ENCODE data around the gene PCYT1A.

The PCYT1A gene

DNA sequence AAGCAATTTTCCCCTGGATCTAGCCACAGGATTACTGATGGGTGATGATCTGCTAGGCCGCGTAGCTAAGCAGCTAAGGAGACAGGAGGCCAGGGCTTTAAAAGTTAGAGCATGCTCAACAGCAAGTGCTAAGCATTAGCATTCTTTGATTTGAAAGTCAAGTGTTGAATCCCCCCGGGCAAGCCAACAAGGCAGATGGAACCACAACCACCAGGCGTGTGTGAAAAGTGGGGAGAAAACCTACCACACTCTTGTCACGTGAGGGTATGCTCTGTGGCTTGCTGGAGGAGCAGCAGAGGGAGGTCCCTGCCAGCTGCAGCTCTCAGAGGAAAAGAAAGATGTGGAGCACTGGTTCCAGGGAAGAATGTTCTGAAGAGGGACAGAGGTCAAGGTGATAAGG lies 50.3 kb downstream of the PCYT1A start:
- DNase-seq (ENCODE audit: low read depth): no peak

DNA sequence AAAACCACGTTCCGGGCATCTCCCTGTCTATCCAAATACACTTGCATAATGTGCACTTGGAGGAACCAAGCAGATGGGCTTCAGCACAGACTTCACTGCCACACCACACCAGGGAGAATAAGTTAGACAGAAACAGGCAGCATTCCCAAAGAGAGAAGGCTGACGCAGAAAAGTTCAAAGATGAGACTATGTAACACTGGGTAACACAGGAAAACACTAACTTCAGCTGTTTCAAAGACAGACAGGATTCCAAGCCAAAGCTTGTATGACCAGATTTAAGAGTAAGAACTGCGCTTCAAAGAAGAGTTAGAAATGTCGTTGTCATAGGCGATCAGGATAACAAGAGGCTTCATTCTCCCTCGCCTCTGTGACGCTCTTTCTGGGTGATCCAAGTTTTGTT lies 51.3 kb downstream of the PCYT1A start:
- DNase-seq (ENCODE audit: low read depth): no peak

DNA sequence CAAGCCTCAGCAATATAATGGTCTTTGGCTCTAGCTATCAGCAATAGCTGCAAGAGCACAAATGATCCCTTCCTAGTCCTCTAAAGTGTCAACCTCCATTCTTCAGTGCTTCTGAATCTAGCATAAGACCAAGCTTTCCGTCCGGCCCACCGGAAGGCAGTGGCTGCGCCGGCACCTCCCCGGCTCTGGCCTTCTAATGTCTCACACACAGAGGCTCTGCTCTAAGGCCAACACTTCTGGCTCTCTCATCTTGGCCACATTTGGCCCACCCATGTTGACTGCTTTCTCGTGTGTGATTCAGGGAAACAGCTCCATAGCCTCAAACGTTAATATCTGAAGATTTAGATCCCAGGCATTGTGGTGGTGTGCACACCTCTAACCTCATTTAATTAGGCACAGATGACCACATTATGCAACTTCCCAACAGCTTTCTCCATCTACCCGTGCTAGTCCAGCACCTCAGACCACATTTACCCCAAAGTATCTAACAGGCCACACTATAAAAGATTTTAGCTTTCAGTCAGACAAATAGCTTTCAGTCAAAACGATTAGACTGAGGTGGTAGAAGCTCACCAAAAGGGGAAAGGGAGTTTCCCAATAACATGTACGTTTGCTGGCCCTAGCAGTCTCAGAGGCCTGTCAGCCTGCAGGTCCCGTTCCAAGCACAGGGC lies 51.9 kb downstream of the PCYT1A start:
- DNase-seq (ENCODE audit: low read depth): no peak

DNA sequence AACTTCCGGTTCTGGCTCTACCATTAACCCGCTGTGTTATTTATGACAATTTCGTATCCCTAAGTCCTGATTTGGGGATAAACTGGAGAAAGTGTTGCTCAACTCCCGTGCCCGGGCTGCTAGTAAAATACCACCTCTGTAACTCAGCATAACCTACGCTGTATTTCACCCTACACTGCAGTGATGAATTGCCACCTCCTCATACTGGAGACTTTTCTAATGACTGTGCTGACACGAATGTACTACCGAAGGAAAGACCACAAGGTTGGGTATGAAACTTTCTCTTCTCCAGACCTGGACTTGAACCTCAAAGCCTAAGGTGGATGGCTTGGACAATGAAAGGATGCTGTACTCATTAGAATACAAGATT lies 54.7 kb downstream of the PCYT1A start:
- DNase-seq (ENCODE audit: low read depth): no peak

DNA sequence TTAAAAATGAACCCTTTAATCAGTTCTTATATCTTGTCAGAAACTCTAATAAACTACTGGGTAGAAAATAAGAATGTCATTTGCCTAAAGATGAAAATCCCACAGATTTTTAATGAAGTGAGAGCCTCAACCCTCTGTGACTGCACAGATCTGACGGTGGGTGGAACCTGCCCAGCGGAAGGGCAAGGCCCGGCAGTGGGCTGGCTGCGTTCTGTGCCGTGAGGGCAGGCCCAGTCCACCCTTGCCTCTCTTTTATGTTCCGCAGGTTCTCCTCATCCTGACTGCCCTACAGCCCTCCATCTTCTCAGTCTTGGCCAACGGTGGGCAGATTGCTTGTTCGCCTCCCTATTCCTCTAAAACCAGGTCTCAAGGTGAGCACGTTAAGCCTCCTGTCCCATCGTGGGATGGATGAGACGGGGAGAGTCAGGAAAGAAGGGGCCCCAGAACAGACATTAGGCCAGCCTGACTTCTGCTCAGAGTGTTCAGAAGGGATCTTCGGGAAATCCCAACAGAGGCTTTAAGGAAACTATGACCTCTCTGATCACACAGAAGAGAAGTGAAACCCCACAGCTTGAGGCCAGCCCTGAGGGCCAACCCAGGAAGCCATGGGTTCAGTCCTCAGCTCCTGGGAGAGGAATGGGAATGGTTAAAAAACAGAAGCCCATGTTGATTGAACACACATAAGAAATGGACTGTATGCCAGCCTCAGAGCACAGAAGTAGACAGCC lies 55.2 kb downstream of the PCYT1A start:
- DNase-seq (ENCODE audit: low read depth): no peak

DNA sequence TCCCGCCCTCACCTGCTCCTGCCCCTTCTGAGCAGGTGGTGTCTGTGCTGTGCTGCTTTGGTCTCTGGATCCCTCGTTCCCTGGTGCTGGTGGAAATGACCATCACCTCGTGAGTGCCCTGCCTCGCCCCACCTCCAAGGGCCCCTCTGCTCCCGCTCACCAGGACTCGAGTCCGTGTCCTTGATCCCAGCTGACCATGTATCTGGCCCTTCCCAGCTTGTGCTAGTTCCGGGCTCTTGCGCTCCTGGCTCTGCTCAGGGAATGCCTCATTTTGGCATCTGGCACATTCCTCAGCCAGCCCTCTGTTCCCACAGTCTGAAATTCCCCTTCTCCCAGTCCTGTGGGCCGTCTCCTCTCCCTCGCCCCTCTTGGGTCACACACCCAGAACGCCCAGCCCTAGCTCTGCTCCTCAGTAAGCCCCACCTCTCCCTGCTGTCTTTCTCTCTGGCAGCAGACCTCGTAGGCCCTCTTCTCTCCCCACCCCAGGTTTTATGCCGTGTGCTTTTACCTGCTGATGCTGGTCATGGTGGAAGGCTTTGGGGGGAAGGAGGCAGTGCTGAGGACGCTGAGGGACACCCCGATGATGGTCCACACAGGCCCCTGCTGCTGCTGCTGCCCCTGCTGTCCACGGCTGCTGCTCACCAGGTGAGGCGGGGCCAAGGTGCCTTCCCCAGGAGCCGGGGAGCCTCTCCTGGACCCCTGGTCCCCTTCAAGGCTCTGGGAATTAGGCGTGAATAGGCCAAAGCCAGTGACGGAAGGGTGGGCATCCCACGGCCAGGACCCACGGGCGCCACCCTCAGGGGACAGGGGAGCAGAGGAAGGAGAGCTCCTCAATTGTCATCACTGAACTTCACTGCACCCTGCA lies 59.7 kb downstream of the PCYT1A start:
- no peak for DNase-seq (ENCODE audit: low read depth)

DNA sequence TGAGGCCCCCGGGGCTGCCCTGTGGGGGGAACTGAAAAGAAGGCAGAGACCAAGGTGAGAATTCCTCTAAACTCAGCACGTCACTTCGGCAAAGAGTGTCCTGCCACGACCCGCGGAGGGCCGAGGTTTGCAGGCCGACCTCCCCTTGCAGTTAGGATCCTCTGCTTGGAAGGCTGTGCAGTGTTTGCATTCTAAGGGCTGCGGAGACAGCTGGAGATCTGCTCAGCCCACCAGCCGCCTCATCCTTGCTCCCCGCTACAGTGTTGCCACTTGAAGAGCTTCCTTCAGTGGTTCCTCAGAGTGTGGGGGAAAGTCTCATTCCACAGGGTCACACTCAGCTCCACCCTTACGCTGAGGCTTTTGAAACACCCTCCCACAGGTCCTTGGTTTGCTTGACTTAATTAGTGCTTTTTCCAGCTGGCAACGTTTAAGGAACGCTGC lies 60.4 kb downstream of the PCYT1A start:
- no peak for DNase-seq (ENCODE audit: low read depth)

DNA sequence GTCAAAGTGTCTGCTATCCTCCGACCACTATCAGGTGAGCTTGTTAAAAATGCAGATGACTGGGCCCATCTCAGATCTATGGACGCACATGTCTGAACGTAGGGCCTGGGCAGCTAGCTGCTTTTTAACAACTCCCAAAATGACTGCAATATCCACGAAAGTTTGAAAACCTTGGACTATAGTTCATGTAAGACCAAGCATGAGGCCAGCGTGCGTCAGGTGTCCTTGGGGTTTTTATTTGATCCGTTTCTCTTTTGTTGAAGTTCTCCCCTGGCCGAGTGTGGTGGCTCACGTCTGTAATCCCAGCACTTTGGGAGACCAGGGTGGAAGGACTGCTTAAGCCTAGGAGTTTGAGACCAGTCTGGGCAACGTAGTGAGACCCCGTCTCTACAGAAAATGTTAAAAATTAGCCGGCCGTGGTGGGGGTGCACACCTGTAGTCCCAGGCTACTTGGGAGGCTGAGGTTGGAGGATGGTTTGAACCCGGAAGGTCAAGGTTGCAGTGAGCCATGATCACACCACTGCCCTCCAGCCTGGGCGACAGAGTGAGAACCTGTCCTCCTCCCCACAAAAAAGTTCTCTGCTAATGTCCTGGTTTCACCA lies 61.7 kb downstream of the PCYT1A start:
- no peak for DNase-seq (ENCODE audit: low read depth)

DNA sequence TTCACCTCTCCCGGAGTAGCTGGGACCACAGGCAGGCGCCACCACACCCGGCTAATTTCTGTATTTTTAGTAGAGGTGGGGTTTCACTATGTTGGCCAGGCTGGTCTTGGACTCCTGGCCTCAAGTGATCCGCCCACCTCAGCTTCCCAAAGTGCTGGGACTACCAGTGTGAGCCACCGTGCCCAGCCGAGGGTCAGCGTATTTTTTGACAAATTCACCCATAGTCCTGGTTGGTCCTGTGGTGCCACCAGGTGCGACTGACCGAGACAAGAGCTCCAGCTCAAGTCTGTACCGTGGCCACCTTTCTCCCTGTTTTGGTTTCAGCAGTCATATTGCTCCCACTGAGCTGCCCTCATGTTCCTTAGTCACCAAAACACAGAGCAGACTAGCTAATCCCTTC lies 62.4 kb downstream of the PCYT1A start:
- DNase-seq (ENCODE audit: low read depth): no peak

DNA sequence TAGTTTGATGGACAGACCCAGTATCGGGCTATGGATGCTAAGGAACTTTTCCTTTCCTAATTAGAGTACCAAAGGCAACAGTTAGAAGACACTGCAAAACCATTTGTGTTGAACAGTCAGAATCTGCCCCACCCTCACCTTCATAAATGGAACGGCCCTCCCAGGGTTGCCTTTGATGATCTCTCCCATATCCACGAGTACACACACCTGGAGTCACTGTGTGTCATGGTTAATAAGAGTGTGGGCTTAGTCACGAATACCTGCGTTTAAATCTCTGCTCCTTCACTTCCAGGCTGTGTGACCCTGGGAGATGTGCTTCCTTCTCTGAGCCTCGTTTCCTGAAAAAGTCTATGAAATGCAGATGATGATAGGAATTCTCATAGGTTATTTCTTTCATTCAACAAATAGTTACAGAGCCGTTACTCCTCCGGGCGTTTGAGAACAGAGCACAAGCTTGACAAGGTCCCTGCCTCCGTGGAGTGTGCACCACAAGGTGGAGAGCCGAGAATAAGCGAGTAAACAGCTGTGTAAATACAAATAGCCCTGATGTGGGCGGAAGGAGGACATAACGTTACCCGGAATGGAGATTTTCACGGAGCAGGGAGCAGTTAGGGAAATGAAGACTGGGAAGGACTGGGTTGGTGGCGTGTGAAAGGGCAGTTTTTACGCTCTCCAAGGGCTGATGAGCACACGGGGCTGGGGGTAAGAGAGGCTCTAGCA lies 64.5 kb downstream of the PCYT1A start:
- no peak for DNase-seq (ENCODE audit: low read depth)

DNA sequence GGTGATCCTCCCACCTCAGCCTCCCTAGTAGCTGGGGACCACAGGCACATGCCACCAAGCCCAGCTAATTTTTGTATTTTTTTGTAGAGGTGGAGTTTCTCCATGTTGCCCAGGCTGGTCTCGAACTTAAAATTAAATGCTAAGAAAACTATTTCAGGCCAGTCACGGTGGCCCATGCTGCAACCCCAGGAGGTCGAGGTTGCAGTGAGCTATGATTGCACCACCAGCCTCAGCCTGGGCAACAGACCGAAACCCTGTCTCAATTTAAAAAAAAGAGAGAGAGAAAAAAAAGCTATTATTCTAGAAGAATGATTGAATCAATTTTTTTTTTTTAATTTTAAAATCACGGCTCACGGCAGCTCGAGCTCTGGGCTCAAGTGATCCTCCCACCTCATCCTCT lies 66.5 kb downstream of the PCYT1A start:
- no peak for DNase-seq (ENCODE audit: low read depth)

DNA sequence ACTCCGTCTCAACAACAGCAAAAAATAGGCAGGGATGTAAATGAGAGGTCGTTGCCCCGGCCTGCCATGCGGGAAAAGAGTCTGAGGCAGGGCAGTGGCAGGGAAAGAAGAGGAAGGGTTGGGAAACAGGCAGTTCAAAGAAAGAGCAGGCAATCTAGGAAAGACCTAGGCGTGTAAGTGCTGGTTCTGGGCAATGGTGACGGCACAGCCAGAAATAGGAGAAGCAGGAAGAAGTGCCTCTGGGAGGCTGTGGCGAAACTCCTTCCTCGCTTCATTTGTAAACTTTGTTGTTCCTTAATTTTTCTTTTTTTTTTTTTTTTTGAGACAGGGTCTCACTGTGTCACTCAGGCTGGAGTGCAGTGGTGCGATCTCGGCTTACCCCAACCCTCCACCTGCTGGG lies 66.9 kb downstream of the PCYT1A start:
- no peak for DNase-seq (ENCODE audit: low read depth)

DNA sequence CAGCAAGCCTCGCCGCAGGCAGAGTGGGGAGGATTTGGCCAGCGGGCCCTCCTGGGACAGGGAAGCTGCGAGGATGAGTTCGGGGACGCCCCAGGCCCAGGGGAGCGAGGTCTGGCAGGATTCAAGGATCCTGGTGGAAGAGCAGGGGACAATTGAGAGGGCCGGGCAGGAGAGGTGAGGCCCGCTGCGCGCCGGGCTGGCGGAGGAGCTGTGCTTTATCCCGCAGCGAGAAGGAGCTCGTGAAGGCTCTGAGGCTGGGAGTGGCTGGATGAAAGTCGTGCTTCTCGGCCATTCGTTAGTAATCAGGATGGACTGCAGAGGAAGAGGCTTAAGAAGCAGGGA lies 67.6 kb downstream of the PCYT1A start:
- DNase-seq (ENCODE audit: low read depth): no peak

DNA sequence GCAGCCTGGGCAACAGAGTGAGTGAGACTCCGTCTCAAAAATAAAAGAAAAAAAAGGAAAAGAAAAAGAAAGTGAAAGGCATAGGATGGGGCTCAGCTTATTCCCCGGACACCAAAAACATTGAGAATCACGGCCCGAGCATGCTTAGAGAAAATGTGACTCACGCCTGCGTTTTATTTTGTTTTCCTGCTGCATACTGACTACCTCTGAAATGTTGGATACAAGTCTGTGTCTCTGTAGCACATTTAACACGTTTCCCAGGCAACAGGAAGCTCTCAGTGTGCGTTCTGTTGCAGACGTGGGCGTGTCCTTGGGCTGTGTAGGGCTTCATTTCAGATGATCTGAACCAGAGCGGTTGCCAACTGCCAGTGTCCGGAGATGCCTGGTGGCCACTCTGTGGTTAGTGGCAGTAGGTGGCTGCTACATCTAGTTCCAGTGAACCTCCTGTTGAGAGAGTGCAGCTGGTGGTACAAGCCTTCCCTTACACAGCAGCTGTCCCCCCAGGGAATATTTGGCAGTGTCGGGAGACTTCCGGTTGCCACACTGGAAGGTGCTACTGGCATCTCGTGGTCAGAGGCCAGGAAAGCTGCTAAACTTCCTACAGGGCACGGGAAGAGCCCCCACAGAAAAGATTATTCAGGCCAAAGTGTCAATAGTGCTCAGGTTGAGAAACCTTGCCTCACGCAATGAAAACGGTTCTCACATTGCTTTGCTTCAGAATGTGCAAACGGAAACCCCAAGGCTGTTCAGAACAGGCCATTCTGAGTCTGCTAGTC lies 68.1 kb downstream of the PCYT1A start:
- peak; percentile 33 for DNase-seq (ENCODE audit: low read depth)

DNA sequence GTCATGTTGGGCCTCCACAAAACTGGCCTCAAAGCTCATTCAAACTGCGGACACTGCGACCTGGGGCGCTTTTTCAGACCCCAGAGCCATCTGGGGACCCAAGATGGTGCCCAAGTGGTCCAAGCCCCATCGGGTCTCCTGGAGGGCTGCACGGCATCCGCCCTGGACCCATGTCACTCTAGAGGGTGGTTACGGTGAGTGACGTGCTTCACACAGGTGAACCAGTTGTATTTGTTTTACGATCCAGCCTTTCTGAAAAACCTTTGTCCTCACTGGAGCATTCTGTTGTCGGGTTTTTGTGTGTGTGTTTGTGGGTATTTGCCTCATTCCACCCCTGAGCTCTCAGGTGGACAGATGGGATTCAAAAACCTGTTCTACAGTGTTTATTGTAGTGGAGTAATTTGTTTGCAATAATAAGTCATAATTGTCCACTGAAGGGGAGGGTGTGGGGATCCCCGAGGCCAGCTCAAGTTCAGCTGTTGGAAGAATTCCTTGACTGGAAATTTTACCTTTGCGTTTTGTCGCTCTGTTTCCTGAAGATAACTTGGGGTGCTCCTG lies 69.3 kb downstream of the PCYT1A start:
- DNase-seq (ENCODE audit: low read depth): no peak

DNA sequence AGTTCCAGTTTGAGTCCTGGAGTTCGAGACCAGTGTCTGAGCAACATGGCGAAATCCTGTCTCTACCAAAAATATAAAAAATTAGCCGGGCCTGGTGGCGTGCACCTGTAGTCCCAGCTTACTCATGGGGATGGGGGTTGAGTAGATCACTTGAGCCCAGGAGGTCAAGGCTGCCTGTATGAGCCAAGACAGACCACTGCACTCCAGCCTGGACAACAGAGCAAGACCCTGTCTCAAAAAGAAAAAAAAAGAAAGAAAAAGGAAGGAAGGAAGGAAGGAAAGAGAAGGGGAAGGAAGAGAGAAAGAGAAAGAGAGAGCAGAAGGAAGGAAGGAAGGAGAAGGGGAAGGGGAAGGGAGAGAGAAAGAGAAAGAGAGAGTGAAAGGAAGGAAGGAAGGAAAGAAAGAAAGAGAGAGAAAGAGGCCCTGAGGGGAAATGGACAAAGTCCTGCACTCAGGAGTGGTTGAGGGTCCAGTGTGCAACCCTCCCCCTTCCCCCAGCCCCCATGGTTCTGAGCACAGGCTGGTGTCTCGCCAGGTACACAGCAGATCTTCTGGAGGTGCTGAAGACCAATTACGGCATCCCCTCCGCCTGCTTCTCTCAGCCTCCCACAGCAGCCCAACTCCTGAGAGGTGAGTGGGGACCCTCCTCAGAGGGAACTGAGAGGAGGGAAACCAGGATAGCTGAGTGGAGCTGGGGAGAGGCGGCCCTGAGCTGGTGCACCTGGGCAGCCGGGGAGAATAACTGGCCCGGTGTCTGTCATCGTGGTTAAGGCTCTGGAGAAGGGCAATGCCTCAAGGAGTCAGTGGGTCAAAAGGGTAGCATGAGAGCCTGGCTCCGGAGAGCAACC lies 70.0 kb downstream of the PCYT1A start:
- no peak for DNase-seq (ENCODE audit: low read depth)

DNA sequence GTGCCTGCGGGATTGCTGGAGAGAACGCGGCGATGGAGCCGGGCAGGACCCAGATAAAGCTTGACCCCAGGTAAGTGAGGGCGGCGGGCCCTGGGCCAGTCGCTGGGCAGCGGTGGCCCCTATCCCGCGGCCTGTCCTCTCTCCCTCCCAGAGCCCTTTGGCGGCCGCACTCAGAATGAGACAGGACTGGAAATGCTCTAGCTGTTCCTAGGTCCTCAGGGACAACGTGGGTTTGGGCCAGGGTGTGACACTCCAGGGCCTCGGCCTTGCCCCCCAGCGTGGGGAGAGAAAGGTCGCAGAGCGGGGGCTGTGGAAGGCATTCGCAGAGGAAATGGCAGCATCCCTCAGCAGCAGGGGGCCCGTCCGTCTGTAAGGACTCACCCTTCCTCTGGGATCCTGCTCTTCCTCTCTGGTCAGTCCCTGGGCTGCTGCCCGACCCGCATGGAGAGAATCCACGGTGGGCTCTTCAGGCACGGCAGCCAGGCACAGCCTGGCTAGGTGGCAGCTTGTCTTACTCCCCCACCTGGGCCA lies 70.8 kb downstream of the PCYT1A start:
- no peak for DNase-seq (ENCODE audit: low read depth)

DNA sequence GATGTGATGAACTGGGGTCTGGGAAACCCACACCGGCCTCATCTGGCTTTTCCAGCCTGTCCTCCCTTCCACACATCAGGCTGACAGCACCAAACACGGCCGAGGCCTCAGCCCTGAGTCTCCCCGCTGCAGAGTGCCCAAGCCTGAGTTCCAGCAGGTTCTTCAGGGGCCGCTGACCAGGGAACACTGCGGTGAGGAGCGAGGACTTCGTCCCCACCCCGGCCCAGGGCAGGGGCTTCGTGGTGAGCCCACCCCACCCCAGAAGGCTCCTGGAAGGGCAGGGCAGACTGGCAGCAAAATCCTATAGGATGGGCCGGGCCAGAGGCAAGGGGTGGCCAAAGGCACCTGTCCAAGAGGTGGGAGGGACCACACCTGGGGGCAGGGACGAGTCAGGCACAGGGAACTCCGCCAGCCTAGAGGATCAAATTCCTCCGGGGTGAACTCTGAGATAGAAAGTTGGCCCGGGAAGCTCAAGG lies 71.4 kb downstream of the PCYT1A start, which contains the start of gene SLC51A:
TSS of gene SLC51A (plus strand) at position 446 of the 476 bp plus-strand sequence. CDS start 179 bp downstream, outside the sequence.
- DNase-seq (ENCODE audit: low read depth): no peak

DNA sequence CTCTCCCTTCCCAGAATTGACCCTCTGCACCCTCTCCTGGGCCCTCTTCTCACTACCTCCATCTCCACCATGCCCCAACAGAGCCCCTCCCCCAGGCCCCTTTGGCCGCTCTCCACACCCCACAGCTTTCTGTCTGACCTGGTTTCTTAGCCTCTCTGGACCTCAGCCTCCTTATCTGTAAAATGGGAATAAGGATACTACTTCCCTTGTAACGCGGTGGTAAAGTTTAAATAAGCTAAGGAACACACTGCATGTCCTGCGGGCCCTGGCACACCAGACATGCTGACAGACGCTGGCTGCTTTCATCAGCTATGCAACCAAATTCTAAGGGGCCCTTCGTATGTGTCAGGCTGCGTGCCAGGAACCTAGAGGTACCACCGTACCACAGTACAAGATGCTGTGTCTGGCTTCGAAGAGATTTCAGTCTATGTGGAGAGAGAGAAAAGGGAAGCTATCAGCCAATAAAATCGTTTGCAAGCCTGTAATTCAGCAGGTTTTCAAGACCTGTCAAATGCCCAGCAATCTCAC lies 72.0 kb downstream of the PCYT1A start:
- DNase-seq (ENCODE audit: low read depth): no peak

Measured in activated T-helper 9 cell treated with anti-CD3 and anti-CD28 coated beads, Interleukin-2, amount 50 U/mL, for 16 hours (primary cell).